HG03135 (cell line): ENCODE data around the gene NBPF8.
"Not testable (repeated sequence)": the region's sequence is repeated elsewhere in the genome, so short reads cannot be mapped to it uniquely, and the experiment has no call there.

Experiments
- ATAC-seq: cut with Tn5 transposase; IDR thresholded peaks from one replicate; pipeline ENCODE4 v1.9.1; 2021; ENCODE audit warnings: mild to moderate bottlenecking, moderate library complexity; ENCODE audit not compliant: unreplicated experiment

NBPF8 gene

GRCh38 chr1:120414911-120415480 lies at the start of gene NBPF8:
TSS of gene NBPF8 (plus strand) at chr1:120415035. CDS start at chr1:120436523, 21,488 bp downstream.
- ATAC-seq = peak; percentile 99

- not testable (repeated sequence) for ATAC-seq
Measured at GRCh38 chr1:120367709-120368108, 47.1 kb upstream of the NBPF8 start.

DNA sequence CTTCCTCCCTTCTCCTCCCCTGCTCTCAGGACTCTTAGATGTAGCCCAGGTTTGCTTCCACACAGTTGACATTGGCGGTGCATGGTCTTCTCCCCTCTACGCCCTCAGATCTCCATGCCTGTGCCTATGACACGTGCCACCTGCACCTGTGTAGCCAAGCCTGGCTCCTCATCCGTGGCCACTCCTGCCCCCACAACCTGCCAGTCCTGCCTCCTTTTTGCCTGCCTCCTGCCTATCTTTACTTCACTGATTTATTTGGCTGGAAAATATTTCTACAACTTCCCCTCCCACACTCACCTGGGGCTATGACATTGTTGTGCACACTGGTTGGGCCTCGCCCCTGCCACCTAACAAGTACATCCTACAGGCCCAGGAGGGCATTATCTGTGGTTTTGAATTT lies 28.2 kb upstream of the NBPF8 start:
- not testable (repeated sequence) for ATAC-seq

DNA sequence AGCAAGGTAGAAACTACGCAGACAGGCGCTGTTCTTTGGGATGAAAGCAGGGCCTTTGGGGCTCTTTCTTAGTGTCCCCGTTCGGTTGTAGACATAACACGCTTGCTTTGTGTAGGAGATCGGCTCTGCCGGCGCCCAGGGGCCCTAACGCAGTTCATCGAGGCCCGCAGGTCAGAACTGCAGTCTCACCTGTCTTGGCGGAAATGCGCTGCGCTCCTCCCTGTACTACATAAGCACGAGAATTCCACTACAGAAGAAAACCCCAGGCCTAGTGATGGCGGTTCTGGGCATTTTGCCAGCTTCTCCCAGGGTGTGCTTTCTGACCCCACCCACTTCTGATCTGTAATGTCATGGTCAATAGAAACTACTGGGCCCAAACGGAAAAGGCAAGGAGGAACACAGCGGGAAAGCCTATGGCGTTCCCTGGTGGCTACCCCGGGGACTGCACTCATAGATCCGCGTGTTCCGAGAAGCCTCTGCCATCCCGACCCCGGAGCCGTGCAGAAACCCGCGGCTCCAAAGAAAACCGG lies 26.2 kb upstream of the NBPF8 start:
- ATAC-seq = not testable (repeated sequence)

GRCh38 chr1:120391365-120391764 lies 23.5 kb upstream of the NBPF8 start:
- not testable (repeated sequence) for ATAC-seq

DNA sequence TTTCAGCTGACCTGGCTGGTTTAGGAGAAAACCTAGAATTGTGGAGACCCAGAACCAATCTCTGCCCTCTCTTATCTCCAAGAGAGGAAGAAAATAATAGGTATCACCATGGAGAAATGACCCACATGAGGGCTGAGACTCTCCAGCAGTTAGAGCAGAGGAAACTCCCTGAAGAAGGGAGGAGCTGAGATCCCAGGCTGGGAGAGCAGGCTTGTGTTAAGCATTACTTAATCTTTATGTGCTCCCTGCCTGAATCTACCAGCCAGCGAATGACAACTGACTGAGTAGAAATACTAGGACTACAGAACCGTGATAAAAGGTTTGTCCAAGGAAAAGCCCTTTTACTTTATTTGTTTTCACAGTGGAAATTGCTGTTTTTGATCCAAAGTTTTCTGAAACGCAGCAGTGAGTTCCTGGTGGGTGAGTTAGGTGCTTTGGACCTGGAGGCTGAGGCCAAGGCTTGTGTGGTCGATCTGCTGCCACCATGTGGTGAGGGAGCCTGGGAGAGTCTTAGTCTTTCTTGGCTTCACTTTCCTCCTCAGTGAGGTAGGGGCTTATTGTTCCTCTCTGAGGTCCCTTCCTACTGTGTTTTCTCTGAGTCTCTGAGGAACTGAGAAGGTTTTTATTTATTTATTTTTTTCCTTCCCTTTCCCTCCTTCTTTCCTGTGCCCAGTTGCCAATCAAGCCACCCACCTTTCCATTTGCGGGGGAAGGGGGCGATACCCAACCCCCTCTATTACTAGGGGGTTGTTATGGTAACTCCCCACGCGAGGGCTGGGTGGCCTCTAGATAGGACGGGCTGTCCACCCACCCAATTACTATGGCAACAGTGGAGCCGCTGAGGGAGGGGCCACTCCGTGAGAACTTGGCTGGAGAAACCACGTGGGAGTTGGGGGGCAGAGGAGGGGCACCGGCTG lies 21.3 kb upstream of the NBPF8 start:
- not testable (repeated sequence) for ATAC-seq

DNA sequence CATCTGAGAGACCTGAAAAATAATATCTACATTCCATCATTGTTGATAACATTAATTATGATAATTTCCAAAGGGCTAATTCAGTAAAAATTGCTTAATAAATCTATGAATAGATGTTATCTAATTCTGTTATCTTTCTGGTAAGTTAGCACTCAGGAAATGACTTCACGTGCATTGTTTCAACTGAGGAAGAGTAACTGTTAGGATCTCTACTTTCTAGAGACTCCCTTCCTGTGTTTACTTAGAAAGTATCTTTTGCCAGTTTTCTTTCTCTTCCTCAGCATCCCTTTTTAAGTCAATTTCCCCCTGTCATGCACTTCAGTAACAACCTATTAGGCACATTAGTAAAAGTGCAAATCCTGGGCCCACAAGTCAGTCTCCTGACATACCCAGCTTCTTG lies 9.5 kb upstream of the NBPF8 start:
- not testable (repeated sequence) for ATAC-seq

- ATAC-seq = peak; percentile 9
Measured at GRCh38 chr1:120414451-120414850, 384 bp upstream of the NBPF8 start.

GRCh38 chr1:120415492-120415961 lies 692 bp downstream of the NBPF8 start:
- ATAC-seq = not testable (repeated sequence)

- not testable (repeated sequence) for ATAC-seq
Measured at GRCh38 chr1:120425063-120425462, 10.2 kb downstream of the NBPF8 start.

- not testable (repeated sequence) for ATAC-seq
Measured at GRCh38 chr1:120431626-120432025, 16.8 kb downstream of the NBPF8 start.

GRCh38 chr1:120433831-120434230 lies 19.0 kb downstream of the NBPF8 start:
- ATAC-seq = not testable (repeated sequence)

- not testable (repeated sequence) for ATAC-seq
Measured at GRCh38 chr1:120449124-120449523, 34.3 kb downstream of the NBPF8 start.
